ENCODE results near the gene NAA20.

Gene NAA20

GRCh38 chr20:20052074-20052970, 35.2 kb downstream of the NAA20 start, which contains the start of the genes CFAP61 and CRNKL1:
CFAP61 (plus strand) TSS chr20:20052532; CDS start chr20:20056654, 4,122 bp downstream.
CRNKL1 (minus strand) TSS chr20:20052466; CDS start chr20:20052342, 124 bp downstream.
- no peak for FAIRE-seq

GRCh38 chr20:20060234-20060998, 43.3 kb downstream of the NAA20 start:
- DNase-seq (ENCODE audit: insufficient read length, low spot score): no peak
- no peak for FAIRE-seq
- TF ChIP-seq CTCF (IDR thresholded peaks at IDR 0.05; ENCODE audit: insufficient read depth, missing control alignments): no peak

More at GRCh38 chr20:20052074-20052970, 35.2 kb downstream of the NAA20 start, which contains the start of the genes CFAP61 and CRNKL1:
- peak; percentile 27 for DNase-seq (ENCODE audit: insufficient read length, low spot score)
- TF ChIP-seq CTCF (IDR thresholded peaks at IDR 0.05; ENCODE audit: insufficient read depth, missing control alignments): no peak

- TF ChIP-seq CTCF (IDR thresholded peaks at IDR 0.05; ENCODE audit: insufficient read depth, missing control alignments): no peak
- DNase-seq (ENCODE audit: insufficient read length, low spot score) (no peak), FAIRE-seq (no peak)
Measured at GRCh38 chr20:20063941-20064702, 47.0 kb downstream of the NAA20 start.

- TF ChIP-seq CTCF (IDR thresholded peaks at IDR 0.05; ENCODE audit: insufficient read depth, missing control alignments): no peak
- FAIRE-seq (no peak), DNase-seq (ENCODE audit: insufficient read length, low spot score) (no peak)
Measured at GRCh38 chr20:20065361-20065760, 48.2 kb downstream of the NAA20 start.

DNA sequence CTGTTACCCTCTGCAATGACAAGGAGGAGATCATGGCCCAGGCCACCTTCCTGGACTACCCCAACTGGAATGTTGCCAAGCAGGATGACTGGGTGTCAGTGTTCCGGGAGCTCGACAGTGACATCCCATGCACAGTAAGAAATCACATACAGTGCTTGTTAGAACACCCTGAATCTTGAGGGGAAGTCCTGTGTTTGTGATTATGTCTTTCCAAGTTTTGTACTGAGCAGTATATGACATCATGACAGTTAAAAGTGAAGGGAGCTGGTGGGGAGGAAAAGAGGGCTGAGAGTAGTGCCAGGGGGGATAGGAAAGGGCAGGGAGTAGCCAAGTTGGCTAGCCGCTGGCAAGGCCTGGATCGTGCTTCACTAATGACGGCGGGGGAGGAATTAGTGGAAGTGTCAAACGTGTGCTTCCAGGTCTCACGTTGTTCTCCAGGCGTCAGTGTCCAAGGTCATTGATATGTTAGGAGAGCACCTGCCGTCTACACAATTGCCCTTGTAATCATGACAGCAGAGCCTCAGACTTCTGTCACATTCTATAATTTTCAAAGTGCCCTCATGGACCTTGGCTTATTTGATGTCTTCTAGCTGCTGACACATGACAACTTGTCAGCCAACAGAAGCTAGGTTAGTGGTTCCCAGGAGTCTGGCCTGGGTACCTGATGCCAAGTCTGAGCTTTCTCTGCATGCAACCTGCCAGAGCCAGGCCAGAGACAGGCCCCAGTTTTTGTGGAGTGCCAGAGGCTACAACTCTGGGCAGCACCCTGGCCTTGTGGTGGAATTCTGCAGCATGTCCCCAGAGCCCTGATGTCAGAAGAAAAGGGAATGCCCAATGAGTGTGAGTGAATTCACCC, 53.9 kb downstream of the NAA20 start:
- TF ChIP-seq CTCF (IDR thresholded peaks at IDR 0.05; ENCODE audit: insufficient read depth, missing control alignments): no peak
- FAIRE-seq (no peak), DNase-seq (ENCODE audit: insufficient read length, low spot score) (no peak)

DNA sequence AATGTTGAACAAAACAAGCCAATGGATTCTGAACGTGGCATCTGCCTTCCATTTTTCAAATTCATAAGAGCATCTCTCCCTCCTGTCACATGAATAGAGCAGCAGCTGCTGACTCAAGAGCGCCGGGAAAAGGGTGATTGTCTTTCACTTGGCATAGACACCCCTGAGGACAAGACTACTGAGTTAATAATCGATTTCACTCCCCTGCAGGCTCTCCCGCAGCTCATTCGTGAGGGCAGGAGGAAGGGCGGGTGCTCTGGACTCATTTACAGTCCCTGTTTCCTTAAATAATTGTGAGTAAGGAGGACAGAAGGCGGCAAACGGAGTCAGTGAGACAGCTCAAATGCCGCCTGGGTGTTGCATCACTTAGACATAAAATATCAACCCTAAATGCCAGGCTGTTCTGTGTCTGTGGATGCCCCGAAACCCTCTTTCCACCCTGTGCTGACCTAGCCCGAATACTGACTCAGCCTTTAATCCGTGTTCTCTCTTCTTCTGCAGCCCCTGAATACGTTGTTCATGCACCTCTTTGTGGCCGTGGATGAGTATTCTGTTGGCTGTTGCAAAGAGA, 56.7 kb downstream of the NAA20 start:
- TF ChIP-seq CTCF (IDR thresholded peaks at IDR 0.05; ENCODE audit: insufficient read depth, missing control alignments): no peak
- DNase-seq (ENCODE audit: insufficient read length, low spot score) (no peak), FAIRE-seq (no peak)

All from D721Med (cell line).